ENCODE data around the gene TTLL11. TPM values are rescaled to one million over a fixed set of nuclear protein-coding genes. Genes with fewer than 3 reads are reported as not detected.

TTLL11 gene
- total RNA-seq, 1 experiment from 2014 or later: 7.0 TPM

GRCh38 chr9:121855476-121855875, 237.6 kb downstream of the TTLL11 start:
- Histone ChIP-seq H3K9me3 (ENCODE audit: low read length) (no peaks in the 10 kb centered on the region), H3K27ac (ENCODE audit: low read length) (no peak overlapping the region), H2AFZ (ENCODE audit: low read length) (no peak overlapping the region), H4K20me1 (ENCODE audit: low read length) (no peaks in the 10 kb centered on the region), H3K27me3 (ENCODE audit: low read length) (no peaks in the 10 kb centered on the region), H3F3A (ENCODE audit: low read length, unreplicated experiment) (no peaks in the 10 kb centered on the region), H3K4me3 (ENCODE audit: low read length) (no peak overlapping the region), H3K4me2 (ENCODE audit: low read length) (no peak overlapping the region), H3K36me3 (ENCODE audit: low read depth, low read length) (no peaks in the 10 kb centered on the region), H3K9me2 (replicated peaks; ENCODE audit: low read length) (no peaks in the 10 kb centered on the region), H3K9ac (ENCODE audit: low read length) (no peak overlapping the region), H3K79me2 (ENCODE audit: low read length) (no peaks in the 10 kb centered on the region), H3K4me1 (ENCODE audit: insufficient read depth, low read length) (no peaks in the 10 kb centered on the region)
- no TSS peak for BruUV-seq (replicated peaks)
- ATAC-seq (no peak), DNase-seq (no peak)
- TF ChIP-seq EZH2phosphoT487 (IDR thresholded peaks at IDR 0.05; ENCODE audit: borderline replicate concordance, low read length) (no peak), EZH2 (IDR thresholded peaks at IDR 0.05; ENCODE audit: low read length, unreplicated experiment) (no peak), CTCF (conservative IDR thresholded peaks at IDR 0.05; ENCODE audit: low read depth, low read length) (no peak)
- intact Hi-C loops (cut with micrococcal nuclease): no loop called here
- CTCF ChIA-PET: no interaction called here
- POLR2A ChIA-PET (ENCODE audit: unreplicated experiment): no interaction called here

GRCh38 chr9:121853617-121854395, 239.3 kb downstream of the TTLL11 start:
- Histone ChIP-seq H3K27me3 (ENCODE audit: low read length) (no peaks in the 10 kb centered on the region), H3K79me2 (ENCODE audit: low read length) (no peaks in the 10 kb centered on the region), H3K4me2 (ENCODE audit: low read length) (no peak overlapping the region), H3K27ac (ENCODE audit: low read length) (no peak overlapping the region), H3K9ac (ENCODE audit: low read length) (no peak overlapping the region), H4K20me1 (ENCODE audit: low read length) (no peaks in the 10 kb centered on the region), H2AFZ (ENCODE audit: low read length) (no peak overlapping the region), H3K36me3 (ENCODE audit: low read depth, low read length) (no peaks in the 10 kb centered on the region), H3K9me2 (replicated peaks; ENCODE audit: low read length) (no peaks in the 10 kb centered on the region), H3F3A (ENCODE audit: low read length, unreplicated experiment) (no peaks in the 10 kb centered on the region), H3K4me3 (ENCODE audit: low read length) (no peak overlapping the region), H3K4me1 (ENCODE audit: insufficient read depth, low read length) (no peaks in the 10 kb centered on the region), H3K9me3 (ENCODE audit: low read length) (no peaks in the 10 kb centered on the region)
- ChIA-PET CTCF (no interaction called here), POLR2A (ENCODE audit: unreplicated experiment) (no interaction called here)
- no TSS peak for BruUV-seq (replicated peaks)
- no peak for TF ChIP-seq EZH2phosphoT487 (IDR thresholded peaks at IDR 0.05; ENCODE audit: borderline replicate concordance, low read length)
- ATAC-seq: no peak
- no peak for DNase-seq
- intact Hi-C loops (cut with micrococcal nuclease): no loop called here

GRCh38 chr9:121852651-121853616, 240.2 kb downstream of the TTLL11 start:
- ChIA-PET CTCF (no interaction called here), POLR2A (ENCODE audit: unreplicated experiment) (no interaction called here)
- Histone ChIP-seq H3K79me2 (ENCODE audit: low read length) (no peaks in the 10 kb centered on the region), H3K9me2 (replicated peaks; ENCODE audit: low read length) (no peaks in the 10 kb centered on the region), H3K27ac (ENCODE audit: low read length) (no peak overlapping the region), H3K36me3 (ENCODE audit: low read depth, low read length) (no peaks in the 10 kb centered on the region), H3K27me3 (ENCODE audit: low read length) (no peaks in the 10 kb centered on the region), H3K4me1 (ENCODE audit: insufficient read depth, low read length) (no peaks in the 10 kb centered on the region), H3K9me3 (ENCODE audit: low read length) (no peaks in the 10 kb centered on the region), H3K9ac (ENCODE audit: low read length) (no peak overlapping the region), H3K4me2 (ENCODE audit: low read length) (no peak overlapping the region), H3F3A (ENCODE audit: low read length, unreplicated experiment) (no peaks in the 10 kb centered on the region), H2AFZ (ENCODE audit: low read length) (no peak overlapping the region), H3K4me3 (ENCODE audit: low read length) (no peak overlapping the region), H4K20me1 (ENCODE audit: low read length) (no peaks in the 10 kb centered on the region)
- BruUV-seq (replicated peaks): no TSS peak
- DNase-seq (no peak), ATAC-seq (no peak)
- intact Hi-C loops (cut with micrococcal nuclease): no loop called here
- TF ChIP-seq CTCF (conservative IDR thresholded peaks at IDR 0.05; ENCODE audit: low read depth, low read length) (no peak), EZH2 (IDR thresholded peaks at IDR 0.05; ENCODE audit: low read length, unreplicated experiment) (no peak), EZH2phosphoT487 (IDR thresholded peaks at IDR 0.05; ENCODE audit: borderline replicate concordance, low read length) (no peak)
